IPS-15b (cell line): ENCODE data around the gene ZNF485.

Experiments used
- H3K27me3 ChIP-seq: one replicate; pipeline ENCODE4 v1.6.1; 2013; ENCODE audit warnings: low read length; ENCODE audit not compliant: control insufficient read depth, insufficient read depth
- H3K36me3 ChIP-seq: one replicate; pipeline ENCODE4 v1.6.1; 2013; ENCODE audit warnings: low read length; ENCODE audit not compliant: control insufficient read depth, insufficient read depth
- H3K4me1 ChIP-seq: one replicate; pipeline ENCODE4 v1.6.1; 2013; ENCODE audit warnings: mild to moderate bottlenecking, low read length; ENCODE audit not compliant: control insufficient read depth, insufficient read depth
- H3K4me3 ChIP-seq: one replicate; pipeline ENCODE4 v1.5.1; 2013; ENCODE audit warnings: low read depth, low read length
- H3K9ac ChIP-seq: one replicate; pipeline ENCODE4 v1.6.1; 2013; ENCODE audit warnings: low read depth, mild to moderate bottlenecking, low read length
- H3K9me3 ChIP-seq: one replicate; pipeline ENCODE4 v1.6.1; 2013; ENCODE audit warnings: mild to moderate bottlenecking, low read length; ENCODE audit not compliant: control insufficient read depth, insufficient read depth

Gene ZNF485

DNA sequence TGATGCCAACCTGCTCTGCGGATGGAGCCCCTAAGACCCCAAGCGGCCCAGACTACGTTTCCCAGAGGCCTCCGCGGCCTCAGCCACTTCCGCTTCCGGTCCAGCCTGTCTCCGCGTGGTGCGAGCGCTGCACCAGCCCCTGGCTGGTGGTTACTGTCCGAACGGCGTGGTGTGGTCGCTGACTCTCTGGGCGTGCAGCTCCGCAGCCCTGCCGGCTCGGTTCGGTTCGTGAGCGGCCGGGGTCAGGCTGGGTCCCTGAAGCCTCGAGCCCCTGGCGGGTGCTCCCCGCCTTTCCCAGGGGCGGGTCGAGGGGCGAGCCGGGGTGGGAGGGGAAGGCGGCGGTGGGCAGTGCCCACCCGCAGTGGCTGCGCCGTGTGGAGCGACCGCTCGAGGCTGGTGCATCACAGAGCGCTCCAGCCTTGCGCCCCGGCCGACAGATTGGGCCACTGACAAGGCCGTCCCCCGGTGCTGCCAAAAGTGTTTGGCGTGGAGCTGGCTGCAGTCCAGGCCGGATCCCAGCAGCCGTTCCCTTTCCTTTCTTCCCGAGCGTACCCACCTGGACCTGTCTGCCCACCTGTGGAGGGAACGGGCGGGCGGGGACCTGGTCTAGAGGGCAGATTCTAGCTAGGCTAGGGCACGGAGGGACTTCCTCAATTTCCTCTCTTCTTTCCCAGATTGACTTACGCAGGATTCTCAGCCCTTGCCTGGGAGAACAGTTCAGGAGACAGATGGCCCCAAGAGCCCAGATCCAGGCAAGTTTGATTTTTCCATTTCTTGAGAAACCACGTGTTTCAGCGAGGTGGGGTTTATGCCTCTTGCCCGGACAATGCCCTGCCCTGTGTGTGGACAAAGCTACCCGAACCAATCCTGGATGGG lies at the start of gene ZNF485:
Gene ZNF485, plus strand, starts transcription at position 116 of the 876 bp plus-strand sequence. Its CDS starts 613 bp downstream, at position 729.
- no peaks in the 10 kb centered on the region for H3K4me1 ChIP-seq

DNA sequence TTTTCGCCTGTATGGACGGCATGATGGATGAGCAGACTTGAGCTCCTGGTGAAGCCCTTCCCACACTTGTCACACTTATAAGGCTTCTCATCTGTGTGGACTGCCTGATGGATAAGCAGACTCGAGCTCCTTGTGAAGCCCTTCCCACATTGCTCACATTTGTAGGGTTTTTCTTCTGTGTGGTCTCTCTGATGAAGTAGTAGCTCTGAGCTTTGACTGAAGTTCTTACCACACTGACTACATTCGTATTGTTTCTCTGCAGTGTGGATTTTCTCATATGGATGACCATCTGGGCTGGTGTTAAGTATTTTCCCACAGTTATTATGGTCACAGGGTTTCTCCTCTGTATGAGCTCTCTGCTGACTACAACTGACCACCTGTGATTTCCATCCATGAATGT lies 49.0 kb upstream of the ZNF485 start:
- Histone ChIP-seq H3K36me3 (peaks cover 11% of the 10 kb centered on the region), H3K9me3 (peaks cover 10% of the 10 kb centered on the region), H3K4me3 (no peak overlapping the region), H3K27me3 (no peaks in the 10 kb centered on the region), H3K4me1 (no peaks in the 10 kb centered on the region), H3K9ac (no peak overlapping the region)

More for the DNA sequence above, at the start of gene ZNF485:
- H3K36me3 ChIP-seq = peaks cover 2% of the 10 kb centered on the region
- peaks cover 14% of the 10 kb centered on the region for H3K27me3 ChIP-seq
- H3K9me3 ChIP-seq = no peaks in the 10 kb centered on the region
- peak within 1 kb of the TSS; percentile 47 for H3K9ac ChIP-seq
- H3K4me3 ChIP-seq = peak within 1 kb of the TSS; percentile 67

DNA sequence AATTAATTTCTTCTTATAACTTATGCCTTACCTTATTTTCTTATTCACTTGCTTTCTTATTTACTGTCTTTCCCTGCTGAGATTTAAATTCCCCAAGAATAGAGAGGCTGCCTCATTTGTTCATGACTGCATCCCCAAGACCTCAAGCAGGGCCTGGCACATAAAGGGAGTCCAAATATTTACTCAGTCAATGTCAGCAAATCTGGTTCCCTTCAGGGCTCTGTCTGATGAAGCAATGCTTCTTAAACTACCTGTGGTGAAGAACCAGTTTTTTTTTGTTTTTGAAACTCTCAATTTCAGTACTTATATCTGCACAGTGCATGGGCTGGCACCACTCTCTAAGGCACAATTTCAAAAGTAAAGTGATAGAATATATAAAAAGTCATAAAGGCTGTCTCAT lies 36.6 kb upstream of the ZNF485 start:
- peaks cover 2% of the 10 kb centered on the region for H3K4me1 ChIP-seq
- H3K9ac ChIP-seq = no peak overlapping the region
- no peaks in the 10 kb centered on the region for H3K9me3 ChIP-seq
- H3K36me3 ChIP-seq = peaks cover 9% of the 10 kb centered on the region
- no peak overlapping the region for H3K4me3 ChIP-seq
- H3K27me3 ChIP-seq = peaks cover 15% of the 10 kb centered on the region

DNA sequence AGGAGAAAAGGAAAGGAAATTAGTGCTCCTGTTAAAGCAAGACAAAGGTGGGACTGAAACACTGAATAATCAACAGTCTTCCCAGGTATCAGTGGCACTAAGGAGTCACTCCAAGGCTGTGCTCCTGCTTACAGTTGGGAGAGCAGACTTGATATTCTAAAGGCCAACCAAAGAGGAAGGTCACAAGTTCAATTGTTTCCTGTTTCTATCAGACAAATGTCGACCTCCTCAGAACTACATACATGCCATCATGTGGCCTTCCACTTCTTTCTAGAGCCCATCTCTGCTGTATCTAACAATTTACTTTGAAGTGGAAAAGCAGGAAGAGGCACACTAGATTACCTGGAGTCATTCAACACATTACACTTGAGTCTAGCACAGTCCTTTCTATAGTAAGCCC lies 35.3 kb upstream of the ZNF485 start:
- Histone ChIP-seq H3K36me3 (peaks cover 9% of the 10 kb centered on the region), H3K9ac (no peak overlapping the region), H3K9me3 (no peaks in the 10 kb centered on the region), H3K27me3 (peaks cover 28% of the 10 kb centered on the region), H3K4me1 (peaks cover 2% of the 10 kb centered on the region), H3K4me3 (no peak overlapping the region)

DNA sequence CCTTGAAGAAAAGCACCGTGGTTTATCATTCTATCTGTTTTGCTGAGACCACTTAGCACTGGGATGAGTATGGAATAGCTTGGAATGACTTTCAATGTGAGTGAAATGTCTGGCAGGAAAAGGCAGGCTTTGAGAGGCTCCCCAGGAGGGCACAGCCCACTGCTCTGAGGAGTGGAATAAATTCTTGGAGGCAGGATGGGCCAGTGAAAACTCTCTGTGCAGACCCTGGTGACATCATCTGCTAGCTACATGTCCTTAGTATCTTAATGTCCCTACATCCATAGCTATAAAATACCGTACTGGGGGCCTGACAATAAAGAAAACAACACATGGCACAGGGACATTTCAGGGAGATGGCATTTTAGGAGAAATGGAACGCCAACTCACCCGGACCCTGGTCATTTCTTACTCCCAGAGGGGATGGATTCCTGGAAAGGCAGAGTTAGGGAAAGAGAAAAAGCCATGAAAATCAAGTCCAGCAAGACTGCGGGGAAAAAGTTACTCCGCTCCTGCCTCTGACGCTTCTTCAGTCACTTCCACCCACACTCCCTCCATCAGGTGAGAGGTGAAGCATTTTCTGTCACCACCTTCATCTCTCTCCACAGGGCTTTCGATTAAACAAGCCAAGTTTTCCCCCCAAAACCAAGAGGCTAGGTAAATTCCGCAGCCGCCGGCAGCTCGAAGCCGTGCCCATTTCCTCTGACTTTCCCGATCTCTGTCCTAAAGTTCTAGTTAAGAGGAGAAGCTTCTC lies 32.8 kb upstream of the ZNF485 start:
- H3K4me3 ChIP-seq = peak overlapping the region; percentile 59
- peaks cover 2% of the 10 kb centered on the region for H3K4me1 ChIP-seq
- H3K36me3 ChIP-seq = peaks cover 4% of the 10 kb centered on the region
- H3K9me3 ChIP-seq = no peaks in the 10 kb centered on the region
- peak overlapping the region; percentile 47 for H3K9ac ChIP-seq
- H3K27me3 ChIP-seq = peaks cover 28% of the 10 kb centered on the region

DNA sequence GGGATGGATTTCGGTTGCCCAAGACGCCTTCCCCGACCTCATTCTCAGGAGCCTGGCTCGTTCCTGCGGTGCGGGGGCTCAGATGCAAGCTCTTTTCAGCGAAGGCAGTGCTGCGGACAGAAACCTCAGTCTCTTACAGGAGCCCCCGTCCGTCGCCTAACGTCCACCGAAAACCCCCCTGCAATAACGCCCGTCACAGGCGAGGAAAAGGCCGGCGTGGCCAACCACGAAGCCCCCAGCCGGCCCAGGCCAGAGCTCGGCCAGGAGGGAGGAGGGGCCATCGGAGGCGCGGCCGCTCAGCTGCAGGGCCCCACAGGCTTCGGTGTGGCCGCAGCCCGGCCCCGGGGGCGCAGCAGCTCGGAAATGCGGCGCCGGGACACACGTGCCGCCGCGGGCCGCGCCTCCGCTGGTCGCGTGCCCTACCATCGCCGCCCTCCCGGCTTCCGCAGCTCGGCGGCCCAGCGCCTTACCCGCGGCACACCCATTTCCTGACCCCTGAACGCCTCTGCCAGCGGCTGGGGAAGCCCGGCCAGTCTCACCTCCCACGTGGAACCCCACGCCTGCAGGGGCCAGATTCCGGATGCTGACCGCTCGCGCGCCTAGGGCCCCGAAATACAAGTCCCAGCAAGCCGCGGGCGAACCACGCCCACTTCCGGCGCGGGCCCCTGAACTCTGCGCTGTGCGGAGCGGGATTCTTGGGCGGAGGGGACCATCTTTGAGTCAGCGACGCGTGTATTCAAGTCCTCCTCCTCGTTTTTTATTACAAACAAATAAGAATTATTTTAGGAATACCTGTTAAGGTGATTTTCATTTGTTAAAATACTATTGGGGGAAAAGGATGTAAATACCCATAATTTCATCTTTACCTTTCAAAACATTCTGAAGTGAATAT lies 32.0 kb upstream of the ZNF485 start, which contains the start of gene ZNF239:
Gene ZNF239, minus strand, starts transcription at position 616 of the 892 bp plus-strand sequence. CDS start 16,537 bp downstream, outside the sequence.
- peaks cover 28% of the 10 kb centered on the region for H3K27me3 ChIP-seq
- peak within 1 kb of the TSS; percentile 47 for H3K9ac ChIP-seq
- H3K4me1 ChIP-seq = peaks cover 2% of the 10 kb centered on the region
- peaks cover 2% of the 10 kb centered on the region for H3K36me3 ChIP-seq
- peak within 1 kb of the TSS; percentile 59 for H3K4me3 ChIP-seq
- H3K9me3 ChIP-seq = no peaks in the 10 kb centered on the region

DNA sequence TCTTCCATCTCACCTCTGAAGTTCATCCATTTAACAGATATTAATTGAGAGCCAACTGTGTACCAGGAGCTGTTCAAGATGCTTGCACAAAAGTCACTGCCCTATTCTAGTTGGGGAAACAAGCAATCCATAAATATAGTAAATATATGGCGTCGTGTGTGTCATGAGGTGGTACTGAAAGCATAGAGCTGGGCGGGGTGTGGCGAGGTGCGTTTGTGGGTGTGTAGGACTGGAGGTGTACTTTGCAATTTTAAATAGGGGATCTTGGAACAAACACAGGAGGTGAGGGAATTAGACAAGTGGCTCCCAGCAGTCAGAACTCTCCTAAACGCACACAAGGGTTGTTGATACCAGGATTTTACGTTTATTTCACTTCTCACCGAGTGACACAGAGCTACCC lies 31.3 kb upstream of the ZNF485 start:
- Histone ChIP-seq H3K9me3 (no peaks in the 10 kb centered on the region), H3K4me1 (peaks cover 2% of the 10 kb centered on the region), H3K27me3 (peaks cover 28% of the 10 kb centered on the region), H3K36me3 (peaks cover 2% of the 10 kb centered on the region), H3K4me3 (peak overlapping the region; percentile 59), H3K9ac (no peak overlapping the region)

DNA sequence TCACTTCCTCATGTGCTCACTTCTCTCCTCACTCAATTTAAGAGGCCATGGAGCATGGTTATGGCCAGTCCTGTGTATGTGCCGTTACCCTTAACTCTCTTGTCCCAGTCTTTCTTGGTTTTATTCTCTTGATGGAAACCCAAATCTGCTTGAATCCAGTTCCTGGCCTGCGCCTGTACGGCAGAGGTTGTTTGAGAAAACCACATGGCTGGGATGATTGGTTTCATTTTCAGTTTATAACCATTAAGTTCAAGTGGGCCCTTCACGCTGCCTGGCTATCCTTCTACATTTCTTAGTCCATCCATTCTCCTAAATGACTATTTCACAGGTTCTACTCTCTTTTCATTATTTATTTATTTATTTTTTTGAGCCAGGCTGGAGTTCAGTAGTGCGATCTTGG lies 30.2 kb upstream of the ZNF485 start:
- Histone ChIP-seq H3K36me3 (no peaks in the 10 kb centered on the region), H3K27me3 (peaks cover 28% of the 10 kb centered on the region), H3K4me3 (no peak overlapping the region), H3K4me1 (peaks cover 2% of the 10 kb centered on the region), H3K9me3 (no peaks in the 10 kb centered on the region), H3K9ac (no peak overlapping the region)

DNA sequence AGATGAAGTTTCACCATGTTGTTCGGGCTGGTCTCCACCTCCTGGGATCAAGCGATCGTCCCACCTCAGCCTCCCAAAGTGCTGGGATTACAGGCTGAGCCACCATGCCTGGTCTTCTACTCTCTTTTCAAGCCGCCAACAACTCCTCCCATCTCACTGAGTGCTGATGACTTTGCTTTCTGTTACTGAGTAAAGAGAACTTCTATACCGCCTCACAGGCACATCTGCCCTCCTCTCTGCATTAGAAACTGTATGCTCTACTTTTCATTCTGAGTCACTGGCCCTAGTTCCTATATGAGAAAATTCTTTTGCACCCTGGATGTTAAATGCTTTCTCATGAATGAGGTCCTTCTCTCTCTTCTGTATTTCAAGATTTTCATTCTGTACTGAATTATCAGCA lies 29.7 kb upstream of the ZNF485 start:
- H3K9me3 ChIP-seq = no peaks in the 10 kb centered on the region
- no peak overlapping the region for H3K4me3 ChIP-seq
- no peaks in the 10 kb centered on the region for H3K36me3 ChIP-seq
- H3K4me1 ChIP-seq = peaks cover 2% of the 10 kb centered on the region
- H3K27me3 ChIP-seq = peaks cover 28% of the 10 kb centered on the region
- no peak overlapping the region for H3K9ac ChIP-seq

DNA sequence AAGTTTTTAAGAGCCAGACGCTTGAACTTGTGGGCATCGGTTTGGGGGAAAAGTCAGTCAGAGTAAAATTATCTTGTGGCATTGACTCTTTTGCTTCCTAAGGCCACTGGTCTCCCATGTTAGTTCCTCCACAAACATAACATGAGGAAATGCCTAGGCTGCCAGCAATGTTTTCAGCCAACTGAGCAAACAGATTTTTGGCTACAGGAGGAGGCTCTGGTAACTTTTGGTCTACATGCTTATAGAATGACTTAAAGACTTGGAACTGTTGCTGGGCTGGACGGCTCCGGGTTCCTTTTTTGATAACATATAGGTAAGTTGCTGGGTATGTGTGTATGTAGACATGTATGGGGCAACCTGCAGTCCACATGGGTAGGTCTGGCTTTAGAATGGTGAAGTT lies 22.2 kb upstream of the ZNF485 start:
- no peaks in the 10 kb centered on the region for H3K9me3 ChIP-seq
- no peak overlapping the region for H3K9ac ChIP-seq
- H3K36me3 ChIP-seq = no peaks in the 10 kb centered on the region

DNA sequence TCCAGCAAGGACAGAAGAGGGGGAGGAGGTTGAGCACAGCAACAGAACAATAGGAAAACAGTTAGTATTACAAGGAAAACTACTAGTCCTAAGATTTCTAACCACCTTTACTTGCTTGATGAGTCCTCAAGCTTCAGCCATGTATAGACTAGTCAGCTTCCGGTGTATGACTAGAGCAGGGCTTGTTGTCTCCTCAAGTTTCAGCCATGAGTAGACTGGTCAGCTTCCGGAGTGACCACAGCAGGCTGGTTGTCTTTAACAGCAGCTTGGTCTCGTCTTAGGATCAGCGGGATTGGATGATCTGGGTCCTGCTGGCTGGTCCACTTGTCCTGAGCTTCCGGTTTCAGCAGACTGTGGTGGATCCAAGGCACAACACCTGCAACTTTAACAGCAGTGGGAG lies 21.2 kb upstream of the ZNF485 start:
- H3K27me3 ChIP-seq = no peaks in the 10 kb centered on the region

More for the DNA sequence above, 22.2 kb upstream of the ZNF485 start:
- H3K4me1 ChIP-seq = no peaks in the 10 kb centered on the region
- H3K27me3 ChIP-seq = no peaks in the 10 kb centered on the region
- no peak overlapping the region for H3K4me3 ChIP-seq

More for the DNA sequence above, 21.2 kb upstream of the ZNF485 start:
- H3K36me3 ChIP-seq = no peaks in the 10 kb centered on the region
- H3K9me3 ChIP-seq = no peaks in the 10 kb centered on the region
- H3K4me1 ChIP-seq = no peaks in the 10 kb centered on the region
- no peak overlapping the region for H3K9ac ChIP-seq
- H3K4me3 ChIP-seq = no peak overlapping the region
